Activated T-cell treated with anti-CD3 and anti-CD28 coated beads for 4 hours (primary cell): ENCODE results near the gene AP1S1.

Experiments used
- DNase-seq: peaks from one replicate; pipeline ENCODE4 v3.0.0-alpha.2; 2020

AP1S1 gene

DNA sequence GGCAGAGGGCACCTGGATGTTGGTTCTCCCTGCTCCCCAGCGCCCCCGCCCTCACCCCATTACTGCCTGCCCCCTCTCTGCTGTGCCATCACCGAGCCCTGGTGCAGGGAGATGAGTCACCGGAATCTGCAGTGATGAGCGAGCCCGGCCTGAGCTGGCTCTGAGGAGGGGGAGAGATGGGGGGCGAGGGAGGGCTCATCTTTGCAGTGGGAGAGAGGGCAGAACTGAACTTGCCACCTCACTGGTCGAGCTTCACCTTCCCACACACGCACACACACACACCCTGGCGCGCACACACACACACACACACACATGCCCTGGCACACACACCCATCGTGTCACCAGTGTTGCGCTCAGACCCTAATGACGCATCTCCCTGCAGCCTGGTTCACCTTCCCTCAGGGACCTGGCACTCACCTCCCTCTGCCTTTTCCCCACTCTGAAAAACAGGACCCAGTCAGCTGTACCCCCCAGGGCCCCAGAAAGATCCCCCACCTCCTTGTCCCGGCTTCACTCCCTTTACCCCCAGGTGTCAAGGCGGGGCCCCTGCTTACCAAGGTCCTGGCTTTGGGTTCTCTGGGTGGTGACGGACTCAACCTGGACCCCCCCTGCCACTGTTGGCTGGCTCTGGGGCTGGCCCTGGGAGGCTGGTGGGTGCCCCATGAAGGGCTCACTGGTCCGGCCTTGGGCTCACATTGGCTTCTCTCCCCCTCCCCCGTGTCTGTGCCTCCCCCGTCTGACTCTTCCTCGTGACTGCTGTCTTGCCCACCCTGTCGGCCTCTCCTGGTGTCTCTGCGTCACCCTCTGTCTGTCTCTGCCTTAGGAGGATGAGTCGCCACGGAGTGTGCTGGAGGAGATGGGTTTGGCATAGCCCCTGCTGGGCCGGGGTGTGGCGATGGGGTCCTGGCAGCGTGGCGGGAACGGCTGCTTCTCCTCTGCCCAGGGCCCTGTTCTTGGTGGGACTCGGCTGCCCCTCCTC is 5.7 kb downstream of the AP1S1 start:
- no peak for DNase-seq

DNA sequence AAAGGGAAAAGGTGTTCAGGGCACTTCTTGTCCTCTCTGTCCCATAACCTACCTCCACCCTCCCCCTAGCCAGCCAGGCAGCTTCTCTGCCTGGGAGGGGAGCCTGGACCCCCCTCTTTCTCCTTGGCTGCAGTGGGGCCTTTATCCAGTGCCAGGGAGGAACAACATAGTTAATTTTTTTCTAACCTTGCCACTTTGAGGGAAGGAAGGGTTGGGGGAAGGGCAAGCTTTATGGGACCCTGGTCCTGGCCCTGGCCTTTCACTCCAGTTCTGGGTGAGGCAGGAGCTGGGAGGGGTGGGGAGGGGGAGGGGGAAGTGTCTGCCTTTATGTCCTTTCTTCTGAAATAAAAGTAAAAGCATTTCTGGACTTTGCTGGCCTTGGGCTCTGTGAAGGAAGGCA is 6.6 kb downstream of the AP1S1 start:
- DNase-seq, result no peak

DNA sequence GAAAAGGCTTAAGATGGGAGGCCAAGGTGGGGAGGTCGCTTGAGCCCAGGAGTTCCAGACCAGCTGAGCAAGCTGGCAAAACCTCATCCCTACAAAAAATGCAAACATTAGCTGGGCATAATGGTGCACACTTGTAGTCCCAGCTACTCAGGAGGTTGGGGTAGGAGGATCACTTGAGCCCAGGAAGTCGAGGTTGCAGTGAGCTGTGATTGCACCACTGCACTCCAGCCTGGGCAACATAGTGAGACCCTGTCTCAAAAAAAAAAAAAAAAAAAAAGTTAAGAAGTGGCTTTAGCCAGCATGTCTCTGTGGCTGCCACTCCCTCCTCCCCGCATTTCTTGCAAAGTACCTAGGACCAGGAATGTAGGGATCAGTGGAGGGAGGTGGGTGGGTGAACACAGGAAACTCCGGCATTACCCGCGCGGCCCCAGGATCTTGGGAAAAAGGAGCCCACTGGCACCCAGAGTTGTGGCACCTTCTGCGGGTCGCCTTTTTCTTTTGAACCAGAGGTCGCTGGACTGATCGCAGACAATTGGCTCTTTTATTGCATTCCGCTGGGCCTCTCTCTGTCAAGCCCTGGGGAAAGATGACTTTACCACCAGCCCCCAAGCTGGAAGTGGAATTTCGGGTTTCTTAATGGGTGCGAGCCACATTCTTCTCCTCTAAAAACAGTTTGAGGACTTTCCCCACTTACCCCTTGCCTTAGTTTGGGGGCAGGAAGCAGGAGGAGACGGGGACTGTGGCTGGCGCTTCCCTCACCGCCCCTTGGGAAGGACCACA is 7.6 kb downstream of the AP1S1 start:
- DNase-seq, result no peak

DNA sequence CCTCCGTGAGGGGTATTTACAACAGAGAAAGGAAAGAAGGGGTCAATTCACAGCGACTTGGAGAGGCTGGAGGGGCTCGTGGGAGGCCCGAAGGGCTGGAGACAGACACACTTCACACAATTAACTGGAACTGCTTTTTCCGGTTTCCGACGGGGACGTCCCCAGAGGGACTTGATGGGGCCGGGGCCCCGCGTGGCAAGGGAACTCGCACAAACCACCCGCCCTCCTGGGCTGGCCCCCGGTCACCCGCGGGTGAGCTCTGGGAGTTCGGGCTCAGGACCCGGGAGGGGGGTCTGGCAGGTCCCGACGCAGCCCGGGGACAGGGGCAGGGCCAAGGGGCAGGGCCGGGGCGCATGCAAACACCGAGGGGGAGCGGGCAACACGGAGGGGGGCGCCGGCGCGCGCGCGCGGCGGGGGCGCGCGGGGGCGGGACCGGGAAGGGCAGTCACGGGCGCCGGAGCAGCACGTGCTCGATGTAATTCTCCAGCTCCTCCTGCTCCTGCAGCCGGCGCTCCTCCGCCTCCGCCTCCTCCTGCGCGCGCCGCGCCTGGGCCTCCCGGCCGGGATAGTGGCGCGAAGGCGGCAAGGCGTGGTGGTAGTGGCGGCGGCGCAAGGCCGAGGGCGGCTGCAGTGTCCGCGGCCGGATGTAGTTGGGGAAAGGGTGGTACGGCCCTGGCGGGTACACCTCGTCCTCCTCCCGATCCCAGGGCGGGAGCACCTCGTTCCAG is 8.4 kb downstream of the AP1S1 start:
- DNase-seq, result no peak

DNA sequence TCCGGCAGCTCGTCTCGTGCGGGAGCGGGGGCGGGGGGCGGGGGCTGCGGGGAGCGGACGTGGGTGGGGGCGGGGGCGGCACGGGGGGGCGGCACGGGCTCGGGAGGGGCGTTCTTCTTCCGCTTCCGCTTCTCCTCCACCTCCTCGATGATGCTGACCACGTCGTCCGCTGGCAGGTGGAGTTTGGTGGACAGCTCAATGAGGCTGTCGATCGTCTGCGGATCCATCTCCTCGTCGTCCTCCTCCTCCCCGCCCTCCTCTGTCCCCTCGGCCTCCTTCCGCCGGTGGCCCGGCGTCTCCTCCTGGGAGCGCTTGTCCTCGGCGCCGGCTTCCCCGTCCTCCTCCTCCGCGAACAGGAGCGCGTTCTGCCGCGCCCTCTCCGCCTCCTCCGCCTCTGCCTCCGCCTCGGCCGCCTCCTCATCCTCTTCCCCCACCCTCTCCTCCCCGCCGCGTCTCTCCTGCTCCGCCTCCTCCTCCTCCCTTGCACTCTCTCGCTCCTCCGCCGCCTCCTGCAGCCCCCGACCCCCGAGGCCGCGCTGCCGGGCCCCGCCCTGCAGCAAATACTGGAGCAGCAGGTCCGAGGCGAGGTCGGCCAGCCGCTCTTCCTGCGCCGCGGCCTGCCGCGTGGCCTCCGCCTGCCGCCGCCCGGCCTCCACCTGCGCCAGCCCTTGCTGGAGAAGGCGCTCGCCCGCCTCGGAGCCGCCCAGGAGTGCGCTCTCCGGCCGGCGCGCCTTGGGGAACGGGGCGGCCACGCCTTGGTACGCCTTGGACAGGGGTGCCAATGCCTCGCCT is 9.2 kb downstream of the AP1S1 start:
- no peak for DNase-seq

DNA sequence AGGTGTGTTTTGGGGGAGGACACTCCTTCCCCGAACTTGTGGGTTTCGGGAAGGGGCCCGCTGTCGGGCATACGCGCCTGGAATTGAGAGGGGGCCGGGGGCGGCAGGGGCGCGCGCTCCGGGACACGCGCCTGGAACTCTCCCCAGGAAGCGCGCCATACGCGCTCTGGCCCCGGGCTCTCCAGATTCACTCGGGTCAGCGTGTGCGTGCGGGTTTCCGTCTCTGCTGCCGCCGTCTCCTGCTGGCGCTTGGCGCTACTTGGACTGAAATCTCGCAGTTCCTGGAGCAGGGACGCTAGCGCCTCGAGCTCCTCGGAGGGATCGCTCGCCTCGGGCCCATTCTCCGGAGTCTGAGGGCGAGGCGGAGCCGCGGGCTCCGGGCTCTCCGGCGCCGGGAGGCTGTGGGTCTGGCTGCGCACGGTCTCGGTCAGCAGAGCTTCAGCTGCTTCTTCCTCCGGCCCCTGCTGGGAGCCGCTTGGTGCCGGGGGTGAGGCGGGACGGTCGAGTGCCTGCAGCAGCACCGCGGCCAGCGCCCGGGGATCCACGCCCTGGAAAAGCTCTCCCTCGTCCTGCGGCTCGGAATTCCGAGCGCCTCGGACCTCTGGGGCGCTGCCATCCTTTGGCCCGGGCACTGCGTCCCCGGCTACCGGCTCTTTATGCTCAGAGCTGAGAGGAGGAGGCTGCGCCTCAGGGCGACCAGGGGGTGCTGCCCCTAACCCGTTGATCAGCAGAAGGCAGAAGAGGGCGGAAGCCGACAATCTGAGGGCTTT is 10.0 kb downstream of the AP1S1 start:
- no peak for DNase-seq

DNA sequence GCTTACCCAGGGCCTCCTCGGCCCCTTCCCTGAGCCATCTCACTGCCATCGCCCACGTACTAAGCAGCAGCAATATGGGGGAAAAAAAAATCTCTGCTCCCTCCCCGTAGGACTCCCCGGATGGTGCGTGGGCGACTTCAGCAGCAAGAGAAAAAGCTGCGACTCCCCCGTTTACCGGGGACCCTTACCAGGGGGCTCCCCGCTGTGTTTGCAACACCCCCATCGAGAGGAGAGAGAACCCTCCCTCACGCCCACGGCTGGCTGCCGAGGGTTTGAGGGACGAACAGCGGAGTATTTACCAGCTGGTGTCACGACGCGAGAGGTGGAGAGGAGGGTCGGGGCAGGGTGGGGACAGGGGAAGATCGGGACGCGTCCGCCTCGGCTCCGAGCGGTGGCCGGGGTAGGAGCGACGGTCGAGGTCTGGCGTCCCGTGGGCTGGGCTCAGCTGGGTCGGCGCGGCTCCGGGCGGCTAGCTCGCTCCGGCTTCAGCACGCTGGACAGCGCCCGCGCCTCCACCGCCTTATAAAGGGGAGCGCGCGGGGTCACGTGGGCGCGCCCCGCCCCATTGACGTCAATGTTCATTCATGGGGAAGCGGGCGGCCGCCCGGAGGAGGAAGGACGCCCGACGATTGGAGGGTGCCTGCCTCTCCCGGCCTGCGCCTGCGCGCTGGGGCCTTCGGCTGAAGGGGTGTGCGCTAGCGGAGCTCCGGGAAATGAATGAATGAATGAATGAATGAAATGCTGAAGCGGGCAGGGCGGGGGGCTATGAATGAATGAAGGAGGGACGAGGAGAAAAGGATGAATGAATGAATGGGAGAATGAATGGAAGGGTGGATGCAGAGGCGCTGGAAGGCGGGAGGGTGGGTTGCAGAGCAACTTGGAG is 11.0 kb downstream of the AP1S1 start, which contains the start of gene VGF:
VGF (minus strand) TSS at position 495 of the 883 bp plus-strand sequence. CDS start 726 bp downstream, outside the sequence.
- DNase-seq, result peak; percentile 83

DNA sequence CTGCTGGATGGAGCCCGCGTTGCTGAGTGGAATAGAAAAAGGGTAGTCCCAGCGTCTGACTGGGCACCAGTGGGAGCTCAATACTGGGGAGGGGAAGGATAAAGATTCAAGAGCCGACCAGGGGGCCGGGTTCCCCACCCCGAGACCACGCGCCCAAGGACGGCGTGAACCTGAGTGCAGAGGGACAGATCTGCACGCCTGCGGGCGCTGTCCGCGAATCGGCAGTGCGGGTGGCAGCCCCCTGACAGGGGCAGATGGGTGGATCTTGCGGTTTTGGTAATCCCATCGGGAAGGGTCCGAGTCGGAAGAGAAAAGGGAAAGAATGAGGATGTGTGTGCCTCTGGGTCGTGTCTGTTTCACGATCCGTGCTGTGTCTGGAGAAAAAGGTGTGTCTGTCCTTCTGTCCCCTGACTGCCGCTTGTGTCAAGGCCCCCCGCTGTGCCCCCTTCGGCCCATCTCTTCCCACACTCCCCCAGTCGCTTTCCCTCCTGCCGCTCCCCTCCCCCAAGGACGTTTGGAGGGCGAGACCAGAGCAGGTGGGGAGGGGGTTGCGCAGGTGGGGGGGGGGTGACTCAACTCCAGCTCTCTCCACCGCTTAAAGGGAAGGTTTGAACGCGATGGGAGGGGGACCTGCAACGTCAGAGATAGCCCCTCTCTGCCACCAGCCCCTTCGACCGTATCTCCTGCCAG is 11.8 kb downstream of the AP1S1 start:
- no peak for DNase-seq

DNA sequence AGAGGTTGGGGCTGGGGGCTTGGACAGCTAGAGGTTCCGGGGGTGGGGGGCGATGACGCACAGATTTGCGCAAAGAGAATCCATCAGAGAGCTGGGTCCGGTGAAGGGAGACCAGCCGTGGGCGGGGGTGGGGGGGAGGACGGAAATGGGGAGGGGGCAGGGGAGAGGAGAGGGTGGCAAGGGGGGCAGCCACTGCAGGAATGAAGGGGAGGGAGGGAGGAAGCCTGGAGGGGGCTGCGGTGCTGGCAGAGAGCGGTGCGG is 12.3 kb downstream of the AP1S1 start:
- DNase-seq, result no peak

DNA sequence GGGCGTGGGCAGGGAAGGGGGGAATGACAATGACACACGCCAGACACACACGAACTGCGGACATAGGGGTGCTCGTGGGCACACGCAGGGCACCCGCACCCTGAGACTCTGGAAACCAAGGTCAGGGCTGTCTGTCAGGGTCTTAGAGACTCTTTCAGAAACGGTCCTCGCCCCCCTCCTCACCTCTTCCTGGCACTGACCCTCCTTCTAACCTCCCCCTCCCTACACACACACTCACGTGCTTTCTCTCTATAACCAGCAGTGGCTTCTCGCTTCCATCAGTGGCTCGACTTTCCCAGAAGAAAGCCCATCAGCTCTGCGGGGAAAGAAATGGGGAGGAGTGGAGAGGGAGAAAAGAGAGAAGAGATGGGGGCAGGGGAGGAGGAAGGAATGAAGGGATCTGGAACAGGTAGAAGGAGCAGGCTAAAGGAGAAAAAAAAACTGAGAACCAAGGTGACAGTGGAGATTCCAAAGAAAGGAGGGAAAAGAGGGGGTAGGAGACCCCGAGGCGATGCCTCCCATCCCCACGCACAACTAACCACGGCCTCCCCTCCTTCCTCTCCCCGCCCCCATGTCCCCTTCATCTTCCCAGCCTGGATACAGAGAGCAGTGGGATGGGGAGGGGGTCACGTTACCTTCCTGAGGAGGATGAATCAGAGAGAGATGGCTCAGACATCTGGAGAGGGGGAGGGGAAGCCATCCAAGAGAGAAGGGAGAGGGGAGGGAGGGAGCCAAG is 12.8 kb downstream of the AP1S1 start:
- DNase-seq, result no peak

DNA sequence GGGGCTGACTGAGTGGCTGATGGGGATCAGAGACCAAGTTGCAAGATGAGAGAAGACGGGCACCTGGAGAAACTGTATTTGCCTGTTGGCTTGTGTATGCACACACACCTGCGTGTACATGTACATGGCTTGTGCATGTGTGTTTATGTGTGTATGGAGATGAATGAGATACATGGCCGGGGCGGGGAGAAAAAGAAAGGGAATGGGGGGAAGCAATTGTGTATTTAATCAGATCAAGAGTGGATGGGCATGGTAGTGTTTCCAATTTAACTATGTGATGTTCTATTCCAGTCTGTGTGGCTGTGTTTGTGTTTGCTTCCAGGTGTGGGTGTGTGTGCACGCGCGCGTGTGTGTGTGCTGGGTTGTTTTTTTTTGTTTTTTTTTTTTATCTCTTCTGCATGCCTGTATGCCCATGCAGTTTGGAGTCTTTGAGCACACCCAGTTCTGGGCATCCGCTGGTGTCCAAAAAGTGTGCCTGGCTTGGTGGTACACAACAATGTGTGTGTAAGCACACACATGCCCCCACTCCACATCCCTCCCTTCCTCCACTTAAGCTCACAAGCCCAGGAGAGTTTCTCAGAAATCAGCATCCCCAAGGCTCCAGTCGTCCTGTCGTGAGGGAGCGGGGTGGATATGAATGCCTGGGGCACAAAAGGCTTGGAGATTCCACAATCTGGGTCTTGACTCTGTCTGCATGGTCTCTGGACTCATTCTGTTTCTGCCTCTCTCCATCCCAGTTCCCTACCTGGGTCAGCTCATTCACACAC is 13.6 kb downstream of the AP1S1 start:
- DNase-seq, result no peak

DNA sequence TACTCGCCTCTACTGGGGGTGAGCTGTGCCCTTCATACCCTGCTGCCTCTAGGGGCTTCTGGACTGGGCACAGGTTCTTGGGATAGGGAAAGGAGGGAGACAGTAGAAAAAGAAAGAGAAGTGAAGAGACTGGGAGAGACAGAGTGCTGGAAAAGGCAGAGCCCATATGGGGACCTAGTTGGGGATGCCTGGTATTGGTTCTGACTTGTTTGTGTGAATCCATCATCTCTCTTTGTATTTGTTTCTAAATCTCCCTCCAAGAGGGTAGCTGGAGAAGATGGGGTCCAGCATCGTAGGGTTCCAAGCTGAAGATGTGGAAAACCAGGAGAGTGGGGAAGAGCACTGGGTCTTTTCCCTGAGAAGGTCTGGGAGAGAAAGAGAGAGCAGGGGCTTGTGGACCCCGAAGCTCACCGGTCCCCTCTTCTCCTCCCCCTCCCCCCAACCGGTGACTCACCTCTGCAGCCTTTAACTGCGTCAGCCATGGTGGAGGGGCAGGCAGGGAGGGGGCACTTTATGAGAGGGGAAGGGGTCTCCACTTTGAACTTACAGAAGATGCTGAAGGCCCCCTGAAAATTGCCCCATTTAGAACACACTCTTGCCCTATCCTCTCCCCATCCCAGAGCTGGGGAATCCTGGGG is 14.3 kb downstream of the AP1S1 start:
- DNase-seq, result no peak

DNA sequence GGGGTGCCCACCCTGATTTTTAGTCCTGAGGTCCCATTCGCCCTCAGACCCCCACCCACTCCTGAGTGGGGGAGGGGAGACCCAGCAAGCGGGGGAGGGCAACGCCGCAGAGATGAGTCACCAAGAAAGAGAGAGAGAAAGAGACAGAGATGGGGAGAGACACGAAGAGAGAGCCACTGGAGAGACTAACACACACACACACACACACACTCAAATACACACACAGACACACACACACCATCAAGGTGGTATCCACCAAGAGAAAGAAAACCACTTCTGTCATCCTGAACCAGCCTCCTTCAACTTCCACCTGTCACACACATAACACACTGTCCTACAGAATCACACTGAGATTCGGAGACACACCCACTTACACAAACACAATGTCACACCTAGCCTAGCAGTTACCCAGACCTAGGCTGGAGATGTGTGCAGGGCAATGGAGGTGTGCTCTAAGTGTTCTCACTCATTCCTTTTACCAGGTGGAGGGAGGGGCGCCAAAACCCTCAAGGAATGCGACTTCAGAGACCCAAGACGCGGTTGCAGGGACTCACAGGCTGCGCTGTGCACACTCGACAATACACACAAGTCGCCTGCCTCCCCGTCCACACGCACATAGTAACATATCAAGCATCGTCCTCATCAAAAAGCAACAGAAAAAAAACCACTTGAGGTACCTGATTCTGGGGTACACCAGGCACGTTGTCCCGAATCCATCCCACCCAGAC is 15.0 kb downstream of the AP1S1 start:
- no peak for DNase-seq

DNA sequence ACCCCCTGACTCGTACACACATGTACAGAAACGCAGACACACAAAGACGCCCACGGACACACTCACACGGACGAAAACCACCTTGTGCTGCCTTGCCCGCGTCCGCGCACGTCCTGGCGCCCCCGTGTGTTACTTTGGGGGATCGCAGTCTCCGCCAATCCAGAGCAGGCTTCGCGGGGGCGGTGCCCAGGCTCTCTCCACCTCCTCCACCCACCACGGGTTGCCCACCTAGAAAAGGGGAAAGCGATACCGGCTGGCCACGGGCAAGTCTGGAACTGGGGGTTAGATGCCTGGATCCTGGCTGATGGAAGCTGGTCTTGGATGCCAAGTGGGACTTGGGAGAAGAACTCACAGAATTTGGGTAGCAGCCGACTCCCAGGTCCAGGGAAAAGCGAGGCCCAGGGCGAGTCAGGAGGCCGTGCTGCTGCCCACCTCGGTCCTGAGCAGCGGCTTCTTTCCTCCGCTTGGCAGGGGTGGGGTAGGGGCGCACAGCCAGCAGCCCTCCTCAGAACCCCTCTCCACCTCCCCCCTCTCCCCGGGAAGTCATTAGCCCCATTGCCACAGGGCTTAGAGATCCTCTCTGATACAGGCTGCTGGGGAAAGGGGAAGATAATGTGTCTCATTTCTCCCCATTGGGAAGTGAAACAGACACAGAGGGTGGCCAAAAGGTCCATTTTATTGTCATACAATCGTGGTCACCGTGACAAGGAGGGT is 15.7 kb downstream of the AP1S1 start:
- peak; percentile 82 for DNase-seq

DNA sequence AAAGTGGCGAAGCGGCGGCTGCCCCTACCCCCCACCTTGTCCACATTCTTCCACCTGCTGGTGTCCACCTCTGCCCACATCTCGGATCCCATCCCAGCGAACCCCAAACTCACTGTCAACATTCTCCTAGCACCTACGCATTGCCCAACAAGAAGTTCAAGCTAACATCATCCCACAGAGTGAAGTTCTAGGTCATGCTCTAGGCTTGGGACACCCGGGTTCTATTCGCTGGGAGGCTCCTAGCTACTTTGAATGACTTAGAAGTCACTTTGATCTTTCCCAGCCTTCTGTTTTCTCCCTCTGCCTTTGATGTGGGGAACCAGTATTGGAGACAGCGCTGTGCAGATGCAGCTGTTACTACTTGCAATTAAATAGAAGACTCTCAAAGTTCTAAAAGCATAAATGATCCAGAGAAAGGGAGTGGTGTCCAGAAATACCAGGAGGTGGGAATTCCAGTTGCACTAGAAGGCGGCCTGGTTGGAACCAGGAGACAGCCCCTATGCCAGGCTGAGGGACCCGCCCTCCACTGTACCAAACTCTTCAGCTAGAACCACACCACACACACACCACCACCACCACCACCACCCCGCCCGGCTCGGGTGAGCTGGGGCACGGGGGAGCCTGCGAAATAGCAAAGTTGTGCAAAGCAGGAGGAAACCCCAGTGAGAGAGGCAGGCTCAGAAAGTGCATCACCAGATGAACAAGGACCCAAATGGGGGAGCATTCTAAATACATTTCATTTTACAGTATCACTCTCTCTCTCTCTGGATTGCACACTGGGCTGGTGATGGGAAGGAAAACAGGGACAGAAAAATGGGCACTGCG is 16.6 kb downstream of the AP1S1 start:
- no peak for DNase-seq

DNA sequence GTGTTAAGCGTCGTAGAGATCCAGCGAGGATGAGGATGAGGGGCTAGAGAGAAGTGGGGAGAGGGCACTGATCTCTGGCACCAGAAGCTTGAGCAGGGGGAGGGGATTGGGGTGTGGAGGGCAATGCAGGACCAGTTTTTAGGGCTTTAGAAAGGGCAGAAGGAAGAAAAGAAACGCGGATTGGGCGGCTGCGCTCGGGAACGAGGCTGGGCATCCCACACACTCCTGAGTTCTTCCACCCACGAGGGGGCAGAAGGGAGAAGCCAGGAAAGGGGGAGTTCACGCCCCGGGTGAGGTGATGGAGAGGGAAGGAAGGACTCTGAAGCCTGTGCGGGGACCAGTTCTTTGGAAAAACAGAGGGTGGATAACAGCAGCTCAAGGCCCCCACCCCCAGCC is 17.2 kb downstream of the AP1S1 start:
- DNase-seq, result no peak
